CD4-positive, alpha-beta T cell treated with Interleukin-10 for 1 hour (primary cell): ENCODE data around the gene SERAC1.

ENCODE experiments used
- DNase-seq: peaks from one replicate; pipeline ENCODE4 v3.0.0-alpha.2; 2020

SERAC1 gene

GRCh38 chr6:158073776-158074175, 94.3 kb downstream of the SERAC1 start:
- no peak for DNase-seq

DNA sequence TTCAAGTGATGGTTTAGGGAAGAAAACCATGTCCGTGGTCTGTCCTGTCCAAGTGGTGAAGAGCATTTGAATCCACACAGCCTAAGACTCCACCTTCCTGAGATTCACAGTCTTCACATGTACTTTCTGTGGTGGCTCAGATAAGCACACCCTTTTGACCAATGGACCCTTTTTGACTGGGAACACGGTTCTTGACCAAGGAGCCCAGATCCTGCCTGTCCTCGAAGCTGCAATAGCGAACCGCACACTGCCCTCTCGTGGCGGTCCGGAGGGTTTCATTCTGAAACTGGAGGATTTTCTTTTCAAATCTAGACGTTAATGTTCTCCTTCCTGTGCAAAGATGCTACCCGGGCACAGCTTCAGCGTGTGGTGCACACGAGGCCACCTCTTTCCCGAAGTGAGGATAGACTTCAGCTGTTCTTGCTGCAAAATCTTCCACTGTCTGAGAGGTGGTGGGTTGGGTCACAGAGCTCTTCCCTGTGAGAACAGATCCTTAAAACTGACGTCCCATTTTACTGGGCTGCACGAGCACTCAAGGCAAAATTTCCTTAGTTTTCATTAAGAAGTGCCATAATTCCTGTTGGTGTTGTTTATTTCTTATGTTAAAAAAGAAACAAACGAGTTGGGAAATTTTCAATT, 95.9 kb downstream of the SERAC1 start:
- peak; percentile 68 for DNase-seq

DNA sequence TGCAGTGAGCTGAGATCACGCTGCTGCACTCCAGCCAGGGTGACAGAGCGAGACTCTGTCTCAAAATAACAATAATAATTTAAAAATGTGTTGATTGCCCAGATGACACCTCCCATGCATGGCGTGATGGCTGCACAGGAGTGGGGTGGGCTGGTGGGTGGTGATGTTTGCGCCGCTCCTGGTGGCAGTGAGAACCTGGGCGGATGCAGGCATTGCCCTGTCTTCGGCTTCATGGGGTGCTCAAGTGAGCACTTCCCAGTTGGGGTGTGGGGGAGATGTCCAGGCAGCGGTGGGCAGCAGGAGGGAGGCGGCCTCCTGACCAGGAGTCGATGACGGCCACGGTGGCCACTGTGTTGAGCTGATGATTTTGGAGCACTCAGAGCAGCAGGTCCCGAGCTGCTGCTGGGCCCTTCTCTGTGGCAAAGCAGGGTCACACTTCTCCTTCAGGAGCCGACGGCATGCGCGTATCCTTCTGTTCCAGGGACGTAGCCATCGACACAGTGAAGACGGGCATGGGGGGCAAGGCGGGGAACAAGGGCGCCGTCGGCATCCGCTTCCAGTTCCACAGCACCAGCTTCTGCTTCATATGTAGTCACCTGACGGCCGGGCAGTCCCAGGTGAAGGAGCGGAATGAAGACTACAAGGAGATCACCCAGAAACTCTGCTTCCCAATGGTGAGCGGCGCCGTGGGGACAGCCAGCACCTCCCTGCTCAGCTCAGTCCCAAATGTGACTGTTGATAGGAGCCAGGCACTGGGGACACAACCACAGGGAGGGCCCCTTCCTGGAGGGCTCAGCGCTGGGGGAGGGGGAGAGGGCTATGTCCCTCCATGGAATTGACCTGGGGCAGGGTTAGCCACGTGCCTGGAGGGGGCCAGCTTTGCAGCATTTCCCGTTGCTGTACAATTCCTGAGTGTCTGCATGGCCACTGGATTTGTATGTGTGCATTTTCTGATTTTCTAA, 96.7 kb downstream of the SERAC1 start:
- DNase-seq = no peak

DNA sequence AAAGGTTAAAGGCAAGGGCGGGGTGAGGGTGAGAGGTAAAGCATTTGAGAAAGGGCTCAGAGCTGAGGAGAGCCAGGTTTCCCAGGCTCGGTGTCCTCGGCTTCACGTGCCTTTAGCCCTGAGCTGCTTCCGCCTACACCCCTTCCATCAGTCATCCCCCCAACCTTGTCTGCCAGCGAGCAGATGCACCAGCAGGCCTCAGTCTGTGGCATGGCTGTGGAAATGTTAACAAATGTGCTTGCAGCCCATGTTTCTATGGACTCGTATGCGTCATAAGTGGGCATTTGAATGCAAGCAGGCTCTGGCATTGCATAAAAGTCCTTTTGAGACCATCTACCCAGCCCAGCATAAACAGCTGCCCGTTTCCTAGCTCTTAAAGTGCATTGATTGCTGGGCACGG, 97.5 kb downstream of the SERAC1 start:
- no peak for DNase-seq

DNA sequence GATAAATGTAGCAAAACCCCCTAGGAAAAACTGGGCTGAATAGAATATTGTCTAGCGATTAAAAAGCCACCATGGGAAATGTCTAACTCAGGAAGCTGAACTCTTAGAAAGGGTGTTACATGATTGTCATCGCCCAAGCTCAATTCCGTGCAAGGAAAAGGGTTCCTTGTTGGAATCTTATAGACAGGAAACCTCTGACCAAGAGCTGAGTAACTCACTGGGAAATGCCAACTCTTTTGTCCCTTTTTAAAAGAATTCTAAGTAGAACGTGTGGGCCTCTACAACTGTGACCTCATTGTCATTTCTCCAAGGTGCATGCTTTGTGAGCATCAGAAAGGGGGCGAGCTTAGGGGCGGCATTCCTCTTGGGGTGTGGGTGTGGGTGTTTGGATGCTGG, 98.3 kb downstream of the SERAC1 start:
- DNase-seq = no peak

- DNase-seq = no peak
Observed at GRCh38 chr6:158068893-158069799, 98.9 kb downstream of the SERAC1 start.

- DNase-seq = no peak
Observed at GRCh38 chr6:158068156-158068892, 99.7 kb downstream of the SERAC1 start.

GRCh38 chr6:158067436-158068015, 100.5 kb downstream of the SERAC1 start:
- no peak for DNase-seq

DNA sequence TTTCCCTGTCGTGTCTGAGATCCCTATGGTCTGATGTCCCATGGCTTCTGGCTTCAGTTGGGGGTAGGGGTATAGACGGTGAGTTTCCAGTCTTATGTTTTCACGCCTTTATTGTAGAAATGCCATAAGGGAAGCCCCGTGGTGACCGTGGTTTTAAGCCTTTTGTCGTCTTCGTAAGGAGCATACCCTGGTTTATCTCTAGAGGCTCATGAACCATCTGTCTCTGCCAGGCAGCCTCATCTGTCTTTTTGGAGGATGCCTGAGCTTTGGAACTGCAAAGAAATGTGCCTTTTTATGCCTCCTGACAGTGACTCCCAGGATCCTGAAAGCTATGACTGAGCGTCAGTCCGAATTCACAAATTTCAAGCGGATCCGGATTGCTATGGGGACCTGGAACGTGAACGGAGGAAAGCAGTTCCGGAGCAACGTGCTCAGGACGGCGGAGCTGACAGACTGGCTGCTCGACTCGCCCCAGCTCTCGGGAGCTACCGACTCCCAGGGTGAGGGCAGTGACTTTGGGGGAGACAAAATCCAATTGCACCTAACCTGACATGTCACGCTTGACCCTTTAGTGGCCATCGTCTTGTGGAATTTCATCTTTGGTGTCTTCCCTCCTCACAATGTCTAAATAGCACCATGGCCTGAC, 101.8 kb downstream of the SERAC1 start:
- no peak for DNase-seq

GRCh38 chr6:158064725-158065251, 103.3 kb downstream of the SERAC1 start:
- DNase-seq = no peak

- DNase-seq = no peak
Observed at GRCh38 chr6:158063736-158064135, 104.3 kb downstream of the SERAC1 start.

- DNase-seq = no peak
Observed at GRCh38 chr6:158061709-158062461, 106.2 kb downstream of the SERAC1 start.

- DNase-seq = no peak
Observed at GRCh38 chr6:158061361-158061708, 106.7 kb downstream of the SERAC1 start.

DNA sequence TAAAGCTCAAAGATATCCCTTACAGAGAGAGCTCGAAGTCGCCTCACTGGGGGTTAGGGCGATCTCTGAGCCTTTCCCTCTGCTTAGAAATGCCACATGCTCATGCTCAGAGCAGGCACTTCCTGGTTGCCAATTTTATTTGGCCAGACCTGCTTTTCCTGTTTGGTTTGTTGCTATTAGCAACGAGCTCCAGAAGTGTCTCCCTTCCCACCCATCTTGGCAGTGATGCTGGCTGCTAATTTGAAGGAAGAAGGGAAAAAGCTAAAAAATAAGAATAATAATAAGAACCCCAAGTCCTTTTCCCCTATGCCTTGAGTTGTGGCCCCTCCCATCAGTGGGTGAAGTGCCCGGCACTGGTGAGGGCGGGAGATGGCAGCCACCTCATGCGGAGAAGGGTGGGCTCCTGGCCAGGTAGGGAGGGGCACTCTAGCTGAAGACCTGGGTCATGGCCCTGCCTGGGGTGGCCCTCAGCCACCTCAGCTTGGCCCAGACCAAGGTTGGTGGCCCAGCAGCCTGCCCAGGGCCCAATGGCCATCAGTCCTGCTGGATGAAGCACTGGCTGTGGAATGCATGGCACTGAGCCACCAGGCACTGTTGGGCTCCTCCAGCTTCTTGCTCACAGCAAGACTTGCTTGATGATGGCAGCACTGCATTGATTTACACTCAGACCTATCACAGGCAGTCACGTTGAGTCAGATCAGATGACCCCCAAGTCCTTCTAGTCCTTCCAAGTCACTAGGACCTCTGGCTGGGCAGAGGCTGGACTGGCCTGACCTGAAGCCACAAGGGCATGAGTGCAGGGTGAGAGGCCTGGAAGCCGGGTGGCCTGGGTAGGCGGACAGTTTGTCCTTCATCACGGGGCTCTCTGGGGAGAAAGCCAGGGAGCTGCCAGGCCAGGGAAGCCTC, 107.4 kb downstream of the SERAC1 start:
- DNase-seq = peak; percentile 41
